Measurements from ENCODE around the gene ACTR1B.
"Not testable (repeated sequence)": the region's sequence is repeated elsewhere in the genome, so short reads cannot be mapped to it uniquely, and the experiment has no call there.

Gene ACTR1B

DNA sequence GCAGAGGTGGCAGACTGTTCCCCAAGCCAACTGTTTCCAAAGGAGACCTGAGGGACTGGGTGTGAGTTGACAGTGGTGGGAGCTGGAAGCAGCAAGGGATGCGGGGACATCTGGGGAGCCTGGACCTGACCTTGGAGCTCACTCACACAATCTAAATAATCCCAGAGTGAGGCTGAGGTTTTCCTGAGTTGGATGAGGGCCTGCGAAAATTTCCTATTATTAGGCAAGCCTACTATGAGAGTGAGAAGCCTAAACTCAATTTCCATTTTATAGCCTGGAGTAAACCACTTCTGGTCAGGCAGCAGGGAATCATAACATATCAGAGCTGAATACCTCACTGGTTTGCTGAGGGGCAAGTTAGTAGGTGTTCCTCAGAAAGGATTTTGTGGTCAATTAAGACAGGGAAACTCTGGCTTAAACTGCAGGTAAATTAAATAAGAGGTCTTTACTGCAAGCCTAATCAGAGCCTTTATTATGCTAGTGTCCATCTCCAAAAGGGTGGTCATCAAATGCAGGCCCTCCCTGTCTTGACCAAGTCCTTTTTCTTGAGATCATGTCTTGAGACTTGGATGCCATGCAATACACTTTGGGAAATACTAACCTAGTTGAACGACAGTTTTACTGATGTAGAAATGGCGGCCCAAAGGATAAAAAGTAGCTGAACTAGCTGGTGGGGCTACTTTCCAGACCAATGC is 19.7 kb downstream of the ACTR1B start:
- TF ChIP-seq ZNF274 (IDR thresholded peaks at IDR 0.05; ENCODE audit: low read depth, low read length) (no peak), YY1 (IDR thresholded peaks at IDR 0.05; ENCODE audit: insufficient read depth, insufficient read length) (no peak), SUZ12 (IDR thresholded peaks at IDR 0.05; ENCODE audit: extremely low read depth, insufficient read depth, insufficient read length) (no peak)

DNA sequence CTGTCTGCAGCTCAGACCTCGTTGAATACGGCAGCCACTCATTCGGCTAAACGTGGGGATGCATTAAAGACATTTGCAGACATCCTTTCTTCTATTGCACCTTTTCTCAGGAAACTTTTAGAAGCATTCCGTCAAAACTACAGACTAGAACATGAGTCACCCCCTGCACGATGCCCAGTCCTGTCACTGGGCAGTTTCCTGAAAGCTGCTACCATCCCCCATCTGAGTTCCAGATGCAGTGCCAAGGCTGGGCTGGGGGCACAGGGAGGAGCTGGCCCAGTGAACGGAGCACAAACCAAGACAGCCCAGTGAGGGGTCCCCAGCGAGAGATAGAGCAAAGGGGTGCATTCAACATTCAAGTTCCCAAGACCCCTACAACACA is 37.8 kb downstream of the ACTR1B start:
- H3K4me3 ChIP-seq (ENCODE audit: insufficient read length, low read depth); H3K27me3 ChIP-seq (ENCODE audit: insufficient read depth, insufficient read length); H3K9me3 ChIP-seq (ENCODE audit: insufficient read depth, low read length); H3K36me3 ChIP-seq (ENCODE audit: insufficient read depth, insufficient read length, low read length); DNase-seq (ENCODE audit: low read depth, low spot score); H3K4me1 ChIP-seq (ENCODE audit: insufficient read depth, insufficient read length); H3K9ac ChIP-seq (ENCODE audit: insufficient read length, low read depth): not testable (repeated sequence)

More for the DNA sequence above, 19.7 kb downstream of the ACTR1B start:
- Histone ChIP-seq H3K4me1 (ENCODE audit: insufficient read depth, insufficient read length) (no peaks in the 10 kb centered on the region), H3K4me3 (ENCODE audit: insufficient read length, low read depth) (no peak overlapping the region), H3K9me3 (ENCODE audit: insufficient read depth, low read length) (no peaks in the 10 kb centered on the region), H3K36me3 (ENCODE audit: insufficient read depth, insufficient read length, low read length) (peaks cover 25% of the 10 kb centered on the region), H3K9ac (ENCODE audit: insufficient read length, low read depth) (no peak overlapping the region), H3K27me3 (ENCODE audit: insufficient read depth, insufficient read length) (no peaks in the 10 kb centered on the region)
- no peak for DNase-seq (ENCODE audit: low read depth, low spot score)

DNA sequence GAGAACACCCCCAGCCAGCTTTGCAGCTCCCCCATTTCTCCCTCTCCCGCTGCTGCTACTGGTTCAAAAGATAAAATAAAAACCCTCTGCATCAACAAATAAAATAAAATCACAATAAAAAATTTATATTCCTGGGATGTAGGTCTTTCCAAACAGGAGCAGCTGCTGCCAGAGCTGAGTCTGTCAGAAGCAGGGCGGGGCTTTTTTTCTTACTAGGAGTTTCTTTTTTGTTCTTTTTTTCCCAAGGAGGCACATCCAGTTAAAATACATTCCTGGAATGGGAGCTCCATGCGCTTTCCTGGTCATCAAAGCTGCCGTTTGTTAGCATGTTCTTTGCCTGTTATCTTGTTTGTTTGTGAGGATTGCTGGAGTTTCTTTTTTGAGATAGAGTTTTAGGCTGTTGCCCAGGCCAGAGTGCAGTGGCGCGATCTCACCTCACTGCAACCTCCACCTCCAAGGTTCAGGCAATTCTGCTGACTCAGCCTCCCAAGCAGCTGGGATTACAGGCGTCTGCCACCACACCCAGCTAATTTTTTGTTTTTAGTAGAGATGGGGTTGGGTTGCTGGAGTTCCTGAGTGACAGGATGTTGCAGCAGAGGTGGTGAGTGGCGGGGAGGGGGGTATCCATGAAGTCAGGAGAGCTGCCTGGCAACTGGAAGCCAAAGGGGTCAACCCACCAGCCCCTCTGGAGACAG is 38.3 kb downstream of the ACTR1B start:
- H3K4me1 ChIP-seq (ENCODE audit: insufficient read depth, insufficient read length); H3K9me3 ChIP-seq (ENCODE audit: insufficient read depth, low read length); H3K4me3 ChIP-seq (ENCODE audit: insufficient read length, low read depth); DNase-seq (ENCODE audit: low read depth, low spot score); H3K9ac ChIP-seq (ENCODE audit: insufficient read length, low read depth); H3K36me3 ChIP-seq (ENCODE audit: insufficient read depth, insufficient read length, low read length); H3K27me3 ChIP-seq (ENCODE audit: insufficient read depth, insufficient read length): not testable (repeated sequence)

DNA sequence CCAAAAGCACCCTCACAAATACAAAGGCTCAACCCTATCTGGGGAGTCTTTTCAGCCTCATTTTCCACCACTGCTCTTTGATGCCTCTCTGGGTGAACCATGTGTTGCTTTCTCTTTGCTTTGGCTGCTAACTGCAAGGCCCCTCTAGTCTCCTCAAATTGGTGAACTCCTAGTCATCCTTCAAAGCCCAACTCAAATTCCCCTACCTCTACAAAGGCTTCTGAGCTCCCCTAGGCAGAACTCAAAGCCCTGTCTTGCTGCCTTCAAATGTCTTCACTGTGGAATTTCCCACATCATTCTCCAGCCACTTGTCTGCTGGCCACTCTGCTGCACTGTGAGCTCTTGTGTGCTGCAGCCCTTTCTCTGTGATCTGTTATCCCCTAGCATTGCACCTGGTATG is 40.9 kb downstream of the ACTR1B start:
- H3K9ac ChIP-seq (ENCODE audit: insufficient read length, low read depth); DNase-seq (ENCODE audit: low read depth, low spot score); H3K36me3 ChIP-seq (ENCODE audit: insufficient read depth, insufficient read length, low read length); H3K9me3 ChIP-seq (ENCODE audit: insufficient read depth, low read length); H3K4me1 ChIP-seq (ENCODE audit: insufficient read depth, insufficient read length); H3K4me3 ChIP-seq (ENCODE audit: insufficient read length, low read depth); H3K27me3 ChIP-seq (ENCODE audit: insufficient read depth, insufficient read length): not testable (repeated sequence)

DNA sequence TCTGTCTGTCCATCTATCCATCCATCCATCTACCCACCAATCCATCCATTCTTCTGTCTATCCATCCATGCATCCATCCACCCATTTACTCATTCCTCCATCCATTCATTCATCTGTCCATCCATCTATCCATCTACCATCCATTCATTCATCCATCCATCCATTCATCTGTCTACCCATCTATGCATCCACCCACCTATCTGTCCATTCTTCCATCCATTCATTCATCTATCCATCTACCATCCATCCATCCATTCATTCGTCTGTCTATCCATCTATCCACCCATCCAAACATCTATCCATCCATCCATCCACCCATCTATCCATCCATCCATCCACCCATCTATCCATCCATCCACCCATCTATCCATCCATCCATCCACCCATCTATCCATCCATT is 43.4 kb downstream of the ACTR1B start:
- not testable (repeated sequence) for H3K9me3 ChIP-seq (ENCODE audit: insufficient read depth, low read length); H3K9ac ChIP-seq (ENCODE audit: insufficient read length, low read depth); H3K4me1 ChIP-seq (ENCODE audit: insufficient read depth, insufficient read length); DNase-seq (ENCODE audit: low read depth, low spot score); H3K27me3 ChIP-seq (ENCODE audit: insufficient read depth, insufficient read length); H3K4me3 ChIP-seq (ENCODE audit: insufficient read length, low read depth); H3K36me3 ChIP-seq (ENCODE audit: insufficient read depth, insufficient read length, low read length)

DNA sequence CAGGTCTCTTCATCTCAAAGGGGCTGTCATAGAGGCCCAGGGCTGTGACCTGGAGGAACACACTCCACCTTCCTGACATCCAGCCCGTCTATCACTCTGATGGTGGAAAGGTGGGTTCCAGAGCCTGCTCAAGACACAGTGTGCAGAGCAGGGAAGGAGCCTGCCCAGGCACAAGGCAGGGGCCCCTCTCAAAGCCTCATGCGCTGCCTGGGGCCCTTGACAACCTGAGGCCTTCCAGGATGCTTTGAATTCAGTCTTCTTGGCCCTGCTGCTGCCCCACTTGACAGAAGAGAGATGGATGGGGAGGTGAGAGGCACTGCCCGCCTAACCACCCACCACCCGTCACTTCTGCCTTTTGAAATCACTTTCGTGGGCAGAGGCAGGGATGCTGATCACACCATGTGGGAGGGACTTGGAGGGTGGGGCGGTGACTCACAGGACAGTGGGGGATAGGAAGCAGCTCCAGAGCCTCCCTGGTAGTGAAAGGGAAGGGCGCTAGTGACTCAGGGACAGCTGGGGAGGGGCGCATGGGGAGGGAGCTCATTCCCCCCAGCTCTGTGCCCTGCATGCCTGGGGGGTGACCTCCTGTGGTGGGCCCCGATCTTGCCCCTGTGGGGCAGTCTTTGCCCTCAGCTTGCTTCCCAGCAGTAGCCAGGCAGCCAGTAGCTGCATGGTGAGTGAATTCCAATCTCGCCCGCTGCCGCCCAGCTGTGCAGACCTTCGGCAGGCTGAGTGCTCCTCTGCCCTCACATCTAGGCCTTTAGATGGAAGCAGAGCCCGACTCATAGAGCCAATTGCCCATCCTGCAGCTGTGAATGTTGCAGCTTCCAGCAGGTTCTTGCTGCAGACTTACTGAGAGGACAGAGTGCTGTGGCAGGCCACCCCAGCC is 44.7 kb downstream of the ACTR1B start:
- H3K27me3 ChIP-seq (ENCODE audit: insufficient read depth, insufficient read length); H3K36me3 ChIP-seq (ENCODE audit: insufficient read depth, insufficient read length, low read length); H3K4me1 ChIP-seq (ENCODE audit: insufficient read depth, insufficient read length); H3K9me3 ChIP-seq (ENCODE audit: insufficient read depth, low read length); H3K4me3 ChIP-seq (ENCODE audit: insufficient read length, low read depth); DNase-seq (ENCODE audit: low read depth, low spot score); H3K9ac ChIP-seq (ENCODE audit: insufficient read length, low read depth): not testable (repeated sequence)

DNA sequence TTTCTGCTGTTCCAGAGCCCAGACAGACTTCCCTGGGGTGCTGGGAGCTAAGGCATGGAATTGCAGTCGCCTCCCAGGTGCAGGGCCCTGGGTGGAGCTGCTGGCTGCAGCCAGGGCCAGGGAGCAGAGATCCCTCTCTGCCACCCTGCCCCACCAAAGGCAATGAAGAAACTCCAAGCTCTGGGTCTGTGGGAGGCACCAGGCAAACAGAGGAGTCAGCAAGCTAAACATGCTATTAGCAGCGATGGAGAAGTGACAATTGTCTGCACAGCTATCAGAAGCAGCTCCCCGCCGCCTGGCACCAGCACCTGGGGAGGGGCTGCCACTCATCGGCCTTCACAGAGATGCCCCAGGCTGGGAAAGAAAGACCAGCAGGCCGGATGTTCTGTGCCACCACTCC is 45.9 kb downstream of the ACTR1B start:
- Histone ChIP-seq H3K4me1 (ENCODE audit: insufficient read depth, insufficient read length) (no peaks in the 10 kb centered on the region), H3K36me3 (ENCODE audit: insufficient read depth, insufficient read length, low read length) (no peaks in the 10 kb centered on the region), H3K27me3 (ENCODE audit: insufficient read depth, insufficient read length) (no peaks in the 10 kb centered on the region), H3K4me3 (ENCODE audit: insufficient read length, low read depth) (no peak overlapping the region), H3K9ac (ENCODE audit: insufficient read length, low read depth) (no peak overlapping the region), H3K9me3 (ENCODE audit: insufficient read depth, low read length) (no peaks in the 10 kb centered on the region)
- no peak for DNase-seq (ENCODE audit: low read depth, low spot score)
- TF ChIP-seq ZNF274 (IDR thresholded peaks at IDR 0.05; ENCODE audit: low read depth, low read length) (no peak), YY1 (IDR thresholded peaks at IDR 0.05; ENCODE audit: insufficient read depth, insufficient read length) (no peak)

DNA sequence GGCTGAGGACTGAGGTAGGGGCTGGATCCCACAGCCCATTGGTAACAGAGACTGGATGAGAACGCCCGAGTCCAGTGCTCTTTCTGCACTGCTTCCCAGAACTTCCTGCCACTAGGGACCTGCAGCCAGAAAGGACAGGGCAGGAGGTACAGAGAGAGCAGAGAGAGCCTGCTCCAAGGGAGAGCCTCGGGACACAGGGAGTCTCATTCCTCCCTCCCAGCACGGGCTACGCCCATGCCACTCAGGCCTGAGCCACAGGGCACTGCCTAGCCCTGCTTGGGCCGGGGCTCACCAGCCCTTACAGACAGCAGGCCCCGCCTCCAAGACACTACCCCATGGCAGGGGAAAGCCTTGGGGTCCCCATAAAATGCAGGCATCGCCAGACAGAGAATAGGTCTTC is 48.1 kb downstream of the ACTR1B start:
- H3K9me3 ChIP-seq (ENCODE audit: insufficient read depth, low read length); H3K27me3 ChIP-seq (ENCODE audit: insufficient read depth, insufficient read length); H3K36me3 ChIP-seq (ENCODE audit: insufficient read depth, insufficient read length, low read length); H3K4me1 ChIP-seq (ENCODE audit: insufficient read depth, insufficient read length); H3K9ac ChIP-seq (ENCODE audit: insufficient read length, low read depth); DNase-seq (ENCODE audit: low read depth, low spot score); H3K4me3 ChIP-seq (ENCODE audit: insufficient read length, low read depth): not testable (repeated sequence)

DNA sequence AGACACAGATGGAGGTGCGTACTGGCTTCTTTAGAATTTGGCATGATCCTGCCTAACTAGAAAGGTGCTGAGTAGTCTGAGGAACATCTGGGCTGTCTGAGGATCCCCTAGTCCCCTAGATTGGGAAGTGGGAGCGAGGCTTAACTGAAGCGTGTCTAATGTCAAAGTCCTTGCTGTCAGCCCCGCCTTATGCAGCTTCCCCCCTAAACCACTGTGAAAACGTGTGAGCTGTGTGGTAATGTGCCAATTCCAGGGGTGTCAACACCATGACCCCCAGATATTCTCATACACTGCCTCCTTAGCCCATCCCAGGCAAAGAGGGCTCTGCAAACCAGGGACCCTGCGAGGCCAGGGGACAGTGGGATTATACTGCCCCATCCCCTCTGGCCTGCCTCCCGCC is 51.9 kb downstream of the ACTR1B start:
- not testable (repeated sequence) for DNase-seq (ENCODE audit: low read depth, low spot score); H3K36me3 ChIP-seq (ENCODE audit: insufficient read depth, insufficient read length, low read length); H3K9ac ChIP-seq (ENCODE audit: insufficient read length, low read depth); H3K4me1 ChIP-seq (ENCODE audit: insufficient read depth, insufficient read length); H3K9me3 ChIP-seq (ENCODE audit: insufficient read depth, low read length); H3K27me3 ChIP-seq (ENCODE audit: insufficient read depth, insufficient read length); H3K4me3 ChIP-seq (ENCODE audit: insufficient read length, low read depth)

DNA sequence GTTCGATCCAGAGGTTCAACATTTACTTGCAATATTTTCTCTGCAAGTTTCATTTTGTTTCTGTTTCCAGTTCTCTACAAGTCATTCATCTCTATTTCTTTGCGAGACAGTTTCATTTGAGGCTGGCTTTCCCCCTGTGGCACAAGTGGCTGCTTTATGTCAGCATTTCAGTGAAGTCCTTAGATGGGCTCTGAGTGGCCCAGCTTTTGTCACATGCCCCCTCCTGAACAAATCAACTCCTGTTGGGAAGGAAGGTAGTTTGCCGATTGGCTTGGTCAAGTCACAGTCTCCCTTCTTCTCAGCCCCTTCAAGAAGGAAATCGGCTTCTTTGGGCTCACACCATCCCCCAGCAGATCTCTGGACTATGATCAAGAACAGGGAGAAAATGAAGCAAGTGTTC is 55.1 kb downstream of the ACTR1B start:
- not testable (repeated sequence) for H3K4me3 ChIP-seq (ENCODE audit: insufficient read length, low read depth)

More for the DNA sequence above, 55.1 kb downstream of the ACTR1B start:
- not testable (repeated sequence) for DNase-seq (ENCODE audit: low read depth, low spot score); H3K9me3 ChIP-seq (ENCODE audit: insufficient read depth, low read length); H3K9ac ChIP-seq (ENCODE audit: insufficient read length, low read depth); H3K36me3 ChIP-seq (ENCODE audit: insufficient read depth, insufficient read length, low read length); H3K4me1 ChIP-seq (ENCODE audit: insufficient read depth, insufficient read length); H3K27me3 ChIP-seq (ENCODE audit: insufficient read depth, insufficient read length)

Data from NT2/D1 (cell line).